Stimulated activated CD8-positive, alpha-beta memory T cell treated with anti-CD3 and anti-CD28 coated beads, Interleukin-15, amount 100 ng/mL, for 24 hours (primary cell): ENCODE results near the gene PROM1.
A peak's percentile ranks its signal among the peaks of the same experiment; 100 is the strongest.

Experiments used
- DNase-seq: peaks from one replicate; pipeline ENCODE4 v3.0.0-alpha.2; 2020; ENCODE audit warnings: low read depth

The PROM1 gene

DNA sequence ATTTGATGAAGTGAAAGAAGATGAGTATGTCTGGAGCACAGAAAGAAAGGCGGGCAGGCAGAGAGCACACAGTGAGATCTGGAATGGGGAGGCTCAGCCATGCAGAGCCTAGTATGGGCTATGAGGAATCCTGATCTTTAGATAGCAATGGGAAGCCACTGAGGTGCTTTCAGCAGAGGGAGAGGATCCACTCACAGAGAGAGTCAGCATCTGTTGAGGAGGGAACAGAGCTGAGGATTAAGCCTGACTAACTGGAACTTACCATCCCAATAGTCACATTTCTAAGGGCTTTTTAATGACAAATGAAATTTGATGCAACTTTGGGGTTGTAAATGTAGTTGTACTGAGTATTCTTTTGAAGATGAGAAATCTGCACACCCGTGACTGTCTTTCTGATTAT lies 100.2 kb downstream of the PROM1 start:
- no peak for DNase-seq

DNA sequence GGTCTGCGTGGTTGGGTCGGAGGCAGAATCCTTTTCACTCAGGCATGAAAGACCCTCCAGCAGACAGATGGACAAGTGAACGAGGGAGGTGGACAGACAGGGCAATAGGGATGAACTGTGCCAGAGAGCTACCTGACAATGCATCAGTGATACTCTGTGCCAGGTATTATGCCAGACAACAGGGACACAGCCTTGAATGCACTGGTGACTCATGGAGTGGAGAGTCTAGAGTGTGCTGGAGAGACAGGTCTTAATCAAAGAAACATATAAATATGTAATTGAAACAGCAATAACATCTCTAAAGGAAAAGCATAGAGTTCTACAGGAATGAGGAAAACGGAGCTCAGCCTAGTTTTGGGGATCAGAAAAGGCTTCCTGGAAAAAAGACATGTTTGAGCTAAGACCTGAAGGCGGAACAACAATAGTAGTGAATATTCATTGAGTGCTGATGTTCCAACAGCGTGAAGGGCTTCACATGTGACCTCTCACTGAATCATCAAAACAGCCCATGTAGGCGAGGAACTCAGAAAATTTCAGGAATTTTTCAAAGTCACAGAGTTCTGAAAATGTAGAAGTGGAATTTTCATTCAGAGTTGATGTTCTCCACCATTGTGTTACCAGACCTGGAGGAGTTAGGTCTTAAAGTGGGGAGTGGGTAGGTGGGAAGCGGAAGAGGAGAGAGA lies 100.8 kb downstream of the PROM1 start:
- DNase-seq, result no peak

GRCh38 chr4:15976456-15977447 lies 107.1 kb downstream of the PROM1 start:
- no peak for DNase-seq

DNA sequence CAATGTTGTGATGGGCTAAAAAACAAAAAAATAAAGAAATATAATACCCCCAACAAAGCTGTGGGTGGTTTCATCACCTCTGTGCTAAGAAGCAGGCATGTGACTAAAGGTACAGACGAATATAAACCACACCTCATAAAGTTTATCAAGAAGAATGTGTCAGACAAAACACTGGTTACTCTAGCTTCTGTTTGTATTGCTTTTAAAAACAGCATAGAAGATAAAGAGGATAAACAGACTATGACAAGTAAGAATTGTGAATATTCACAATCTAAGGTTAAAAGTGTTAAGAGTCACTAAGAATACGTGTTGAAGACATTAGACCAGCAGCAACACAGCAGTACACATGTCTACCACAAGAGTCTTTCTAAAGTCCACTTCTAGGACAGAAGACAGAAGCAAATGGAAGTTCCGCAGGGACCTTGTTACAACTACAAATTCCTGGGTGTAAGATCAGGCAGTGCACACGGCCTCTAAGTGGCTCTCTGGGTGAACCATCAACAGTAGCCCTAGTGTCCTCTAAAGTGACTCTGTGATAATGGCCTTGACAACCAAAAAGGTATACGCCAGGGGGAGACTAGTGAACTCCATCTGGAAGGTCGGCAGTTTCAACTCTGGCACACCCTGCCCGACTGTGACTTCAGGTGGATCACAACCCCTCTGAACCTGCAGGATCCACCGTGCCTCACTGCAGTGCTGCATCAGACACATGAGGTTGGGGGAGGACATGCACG lies 112.6 kb downstream of the PROM1 start:
- no peak for DNase-seq

DNA sequence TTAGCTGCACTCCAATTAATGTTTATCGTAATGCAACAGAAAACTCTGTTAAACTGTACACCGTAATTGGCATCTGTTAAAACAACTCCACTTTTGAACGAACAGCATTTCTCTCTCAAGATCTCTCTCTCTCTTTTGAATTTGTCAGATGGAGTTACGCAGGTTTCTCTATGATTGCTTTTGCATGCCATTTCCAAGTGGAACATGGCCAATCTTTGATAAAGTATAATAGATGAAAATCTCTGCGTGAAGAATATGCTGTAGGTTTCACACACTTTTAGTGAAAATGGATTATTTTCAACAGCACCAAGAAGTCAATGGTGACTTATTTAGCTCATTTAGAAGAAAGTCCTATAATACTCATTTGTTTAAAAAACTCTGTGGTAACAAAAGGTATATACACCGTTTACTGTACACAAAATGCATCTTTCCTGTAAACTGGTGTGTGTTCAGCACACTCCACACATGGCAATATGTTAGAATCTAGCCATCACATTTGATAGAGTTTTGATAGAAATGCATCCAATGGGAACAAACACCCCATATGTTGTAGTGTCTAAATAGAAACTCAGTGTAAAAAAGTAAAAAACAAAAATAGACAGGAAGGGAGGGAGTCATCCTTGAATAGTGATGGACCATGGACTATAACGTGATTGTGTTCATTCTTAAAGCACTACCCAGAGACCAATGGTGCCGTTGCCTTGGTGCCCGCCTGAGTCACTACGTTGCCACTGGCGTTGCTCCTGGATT lies 115.1 kb downstream of the PROM1 start:
- DNase-seq, result no peak

- DNase-seq, result no peak
Measured at GRCh38 chr4:15965325-15965724, 118.5 kb downstream of the PROM1 start.

GRCh38 chr4:15964159-15964558 lies 119.7 kb downstream of the PROM1 start:
- DNase-seq, result no peak

DNA sequence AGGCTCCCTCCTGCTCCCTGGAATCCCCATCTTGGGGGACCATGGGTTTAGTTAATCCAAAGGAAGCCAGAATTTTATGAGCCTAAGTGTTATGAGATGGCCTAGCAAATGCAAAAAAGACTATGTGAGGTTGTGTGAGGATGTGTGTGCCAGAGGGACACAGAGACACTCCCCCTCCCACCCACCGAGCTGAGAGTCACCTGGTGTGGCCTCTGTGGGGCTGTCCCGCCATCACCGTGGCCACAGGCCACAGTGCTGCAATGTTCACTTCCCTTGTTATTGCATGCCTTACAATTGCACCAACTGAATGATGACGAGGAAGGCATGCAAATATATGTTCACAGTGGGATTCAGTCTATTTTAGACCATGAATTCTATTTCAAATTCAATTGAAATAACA lies 120.2 kb downstream of the PROM1 start:
- DNase-seq, result peak; percentile 5

DNA sequence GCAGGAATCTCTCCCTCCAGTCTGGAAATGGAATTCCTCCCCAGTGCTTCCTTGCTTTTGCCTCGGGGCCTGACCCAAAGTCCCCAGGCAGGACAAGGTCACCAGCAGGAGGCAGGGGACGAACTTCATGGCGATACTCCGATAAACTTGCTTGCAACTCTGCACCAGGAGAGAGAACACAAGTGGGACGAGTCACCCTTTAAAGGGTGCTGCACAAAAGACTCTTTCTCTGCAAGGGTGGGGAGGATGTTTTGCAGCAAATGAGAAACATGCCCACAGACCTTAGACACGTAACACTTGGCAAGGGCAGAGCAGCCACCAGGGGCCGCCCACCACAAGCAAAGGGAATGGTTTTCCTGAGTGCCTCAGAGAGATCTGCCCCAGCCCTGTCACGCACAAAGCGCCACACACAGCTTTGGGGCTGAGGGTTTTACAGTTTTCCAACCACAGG lies 120.8 kb downstream of the PROM1 start, which contains the start of gene FGFBP2:
TSS of gene FGFBP2 (minus strand) at position 175 of the 451 bp plus-strand sequence. CDS start at position 129, 46 bp downstream.
- peak; percentile 11 for DNase-seq

- DNase-seq, result peak; percentile 3
Measured at GRCh38 chr4:15961781-15962510, 121.9 kb downstream of the PROM1 start.

GRCh38 chr4:15958562-15958961 lies 125.3 kb downstream of the PROM1 start:
- no peak for DNase-seq

- peak; percentile 56 for DNase-seq
Measured at GRCh38 chr4:15956179-15956850, 127.5 kb downstream of the PROM1 start.

GRCh38 chr4:15955670-15956069 lies 128.2 kb downstream of the PROM1 start:
- DNase-seq, result no peak

DNA sequence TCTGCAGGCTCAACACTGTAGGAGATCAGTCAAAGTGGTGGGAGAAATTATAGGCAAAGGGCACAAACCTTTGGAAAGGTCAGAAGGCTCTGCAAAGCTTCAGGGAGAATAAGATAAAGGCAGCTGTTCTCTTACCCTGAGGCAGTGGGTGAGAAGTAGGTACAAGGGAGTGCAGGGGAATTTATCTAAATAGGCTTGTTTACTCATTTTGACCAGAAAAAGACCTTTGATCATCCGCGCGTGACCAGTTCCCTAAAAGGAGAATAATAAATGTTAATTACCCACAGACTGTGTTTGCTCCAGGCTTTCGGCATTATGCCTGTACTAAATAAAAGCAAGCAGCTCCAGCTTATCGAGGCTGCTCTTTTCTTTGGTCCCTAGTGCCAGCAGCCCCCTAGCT lies 130.2 kb downstream of the PROM1 start:
- no peak for DNase-seq

- DNase-seq, result no peak
Measured at GRCh38 chr4:15951781-15952180, 132.0 kb downstream of the PROM1 start.

DNA sequence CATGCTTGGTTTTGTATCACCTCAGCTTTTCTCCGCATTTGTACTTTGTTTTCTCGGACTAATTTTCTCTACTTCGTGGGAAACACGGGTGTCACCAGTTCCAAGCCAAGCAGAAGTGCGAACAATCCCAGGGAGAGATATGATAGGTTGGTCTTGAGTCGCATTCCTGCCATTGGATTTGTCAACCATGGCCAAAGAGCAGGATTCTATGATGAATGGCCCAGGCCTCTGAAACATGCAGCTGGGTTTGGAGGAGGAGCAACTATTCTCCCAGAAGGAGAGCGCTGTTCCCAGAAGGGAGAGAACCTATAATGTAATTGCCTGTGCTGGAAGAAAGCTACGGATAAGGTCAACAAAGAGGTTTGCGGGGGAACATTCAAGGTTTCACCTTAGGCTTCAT lies 135.0 kb downstream of the PROM1 start:
- DNase-seq, result no peak

DNA sequence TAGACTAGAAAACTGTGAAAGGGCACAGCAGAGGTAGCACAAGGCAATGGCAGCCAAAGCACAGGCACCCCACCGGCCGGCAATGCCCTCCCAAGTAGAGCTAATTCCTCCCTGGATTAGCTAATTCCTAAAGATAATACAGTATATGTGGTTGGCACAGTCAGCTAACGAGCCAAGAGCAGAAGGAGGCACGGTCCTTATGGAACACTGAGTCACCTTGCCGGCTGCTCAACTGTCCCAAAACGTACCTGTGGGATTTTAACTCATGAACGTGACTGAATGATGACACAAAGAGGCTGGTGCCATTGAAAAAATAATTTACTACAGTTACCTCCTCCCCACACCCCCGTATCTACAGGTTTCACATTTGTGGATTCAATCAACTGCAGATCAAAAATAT lies 136.1 kb downstream of the PROM1 start:
- no peak for DNase-seq

DNA sequence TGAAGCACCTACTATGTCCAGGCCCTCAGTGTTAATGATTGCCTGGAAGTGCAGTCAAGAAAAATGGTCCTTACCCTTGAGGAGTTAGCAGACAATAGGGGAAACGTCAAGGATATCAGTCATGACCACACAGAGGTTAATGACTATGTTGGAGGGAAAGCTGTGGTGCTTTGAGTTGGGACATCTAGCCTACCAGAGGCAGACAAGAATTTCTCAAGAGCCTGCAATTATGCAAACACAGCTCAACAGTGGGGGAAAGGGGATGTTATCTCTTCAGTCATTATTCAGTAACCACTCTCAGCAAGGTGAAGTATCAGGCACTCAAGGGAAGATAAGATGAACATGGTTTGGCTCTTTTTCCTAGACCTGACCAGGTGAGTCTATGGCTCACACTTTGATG lies 138.3 kb downstream of the PROM1 start:
- DNase-seq, result no peak

- DNase-seq, result no peak
Measured at GRCh38 chr4:15944895-15945294, 138.9 kb downstream of the PROM1 start.

DNA sequence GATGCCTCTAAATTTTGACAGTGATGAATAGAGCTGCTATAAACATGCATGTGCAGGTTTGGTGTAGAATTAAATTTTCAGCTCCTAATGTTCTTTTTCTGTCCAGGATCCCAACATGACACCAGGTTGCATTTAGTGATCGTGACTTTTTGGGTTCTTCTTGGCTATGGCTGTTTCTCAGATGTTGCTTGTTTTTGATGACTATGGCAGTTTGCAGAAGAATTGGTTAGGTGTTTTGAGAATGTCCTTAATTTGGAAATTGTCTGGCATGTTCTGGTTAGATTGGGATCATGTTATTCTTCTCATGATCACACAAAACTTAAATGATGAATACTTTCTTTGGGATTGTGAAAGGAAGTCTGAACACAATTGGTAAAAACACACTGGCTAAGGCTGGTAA lies 141.5 kb downstream of the PROM1 start:
- no peak for DNase-seq
